Coronary artery (tissue), 2 donors: ENCODE data around the gene RGL4.
A peak's percentile ranks its signal among the peaks of the same experiment; 100 is the strongest.

Experiments used
- DNase-seq: peaks from one replicate; pipeline ENCODE4 v3.0.0-alpha.2; 2017; ENCODE audit warnings: low spot score
- H3K27ac ChIP-seq, 2 donors: fragments of 200-600 bp; sonication (generic); one replicate each; pipeline ENCODE4 v1.5.1; 2016 to 2019
- H3K4me3 ChIP-seq: fragments of 200-600 bp; sonication (generic); 2 replicates; pipeline ENCODE4 v1.5.1; 2016; ENCODE audit warnings: mild to moderate bottlenecking, moderate library complexity
- TF ChIP-seq, protein P1 (sequence below): fragments of 200-600 bp; sonication (generic); IDR thresholded peaks from one replicate; pipeline ENCODE4 v1.5.1; 2019; ENCODE audit warnings: antibody characterized with exemption

Gene RGL4

DNA sequence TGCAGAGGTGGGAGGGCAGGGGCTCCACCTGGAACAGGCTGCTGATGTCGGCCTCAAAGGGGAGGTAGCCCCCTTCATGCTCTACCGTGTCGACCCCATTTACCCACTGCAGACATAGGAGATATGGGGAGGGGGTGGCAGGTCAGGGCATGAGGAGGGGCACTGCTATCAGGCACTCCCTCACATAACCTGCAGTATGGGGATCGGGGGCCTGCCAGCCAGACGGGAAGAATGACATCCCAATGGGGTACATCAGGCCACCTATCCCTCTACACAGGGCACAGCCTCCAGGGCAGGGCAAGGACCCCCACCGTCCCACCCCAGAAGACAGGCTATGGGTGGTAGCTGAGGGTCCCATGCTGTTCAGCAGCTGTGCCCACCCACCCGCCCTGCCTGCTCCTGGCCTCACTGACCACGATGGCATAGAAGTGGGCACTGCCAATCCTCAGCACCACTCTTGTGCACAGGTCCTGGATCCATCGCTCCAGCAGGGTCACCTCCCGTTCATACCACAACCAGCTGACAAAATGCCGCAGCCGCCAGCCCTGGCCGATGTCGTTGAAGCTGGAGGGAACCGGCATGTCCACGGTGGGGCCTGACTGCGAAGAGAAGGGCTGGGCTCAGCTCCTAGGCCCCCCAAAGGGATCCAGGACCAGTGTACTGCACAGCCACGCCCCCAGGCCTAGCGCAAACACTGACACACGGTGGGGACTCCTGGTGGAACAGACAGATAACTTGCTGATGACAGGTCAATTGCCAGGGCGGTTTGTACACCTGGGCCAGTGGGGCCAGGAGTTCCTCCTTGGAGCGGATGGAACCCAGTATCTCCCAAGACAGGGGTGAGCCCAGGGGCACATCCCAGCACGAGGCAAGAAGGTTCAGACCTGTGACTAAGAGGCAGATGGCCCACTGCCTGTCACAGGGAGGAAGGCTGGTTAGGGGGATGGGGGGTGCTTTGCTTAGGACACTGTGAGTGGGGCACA, 24.1 kb downstream of the RGL4 start:
- no peak overlapping the region for H3K27ac ChIP-seq

DNA sequence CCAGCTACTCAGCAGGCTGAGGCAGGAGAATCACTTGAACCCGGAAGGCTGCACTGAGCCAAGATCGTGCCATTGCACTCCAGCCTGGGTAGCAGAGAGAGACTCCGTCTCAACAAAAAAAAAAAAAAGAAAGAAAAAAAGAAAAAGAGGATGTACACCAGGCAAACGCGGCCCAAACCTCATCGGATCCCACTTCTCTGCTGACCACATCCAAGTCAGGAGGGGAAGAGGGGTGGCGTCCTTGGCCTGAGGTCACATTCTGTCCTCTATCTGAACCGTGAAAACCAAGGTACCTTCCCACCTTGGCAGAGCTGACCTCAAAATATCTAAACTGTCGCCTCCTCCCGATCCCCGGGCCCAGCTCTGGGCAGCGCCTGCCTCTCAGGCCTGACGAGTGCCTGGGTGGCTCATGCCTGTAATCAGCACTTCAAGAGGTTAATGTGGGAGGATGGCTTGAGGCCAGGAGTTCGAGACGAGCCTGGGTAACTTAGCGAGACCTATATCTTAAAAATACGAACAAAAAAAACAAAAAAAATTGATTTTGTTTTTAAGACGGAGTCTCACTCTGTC, 25.1 kb downstream of the RGL4 start:
- TF ChIP-seq, protein P1, sequence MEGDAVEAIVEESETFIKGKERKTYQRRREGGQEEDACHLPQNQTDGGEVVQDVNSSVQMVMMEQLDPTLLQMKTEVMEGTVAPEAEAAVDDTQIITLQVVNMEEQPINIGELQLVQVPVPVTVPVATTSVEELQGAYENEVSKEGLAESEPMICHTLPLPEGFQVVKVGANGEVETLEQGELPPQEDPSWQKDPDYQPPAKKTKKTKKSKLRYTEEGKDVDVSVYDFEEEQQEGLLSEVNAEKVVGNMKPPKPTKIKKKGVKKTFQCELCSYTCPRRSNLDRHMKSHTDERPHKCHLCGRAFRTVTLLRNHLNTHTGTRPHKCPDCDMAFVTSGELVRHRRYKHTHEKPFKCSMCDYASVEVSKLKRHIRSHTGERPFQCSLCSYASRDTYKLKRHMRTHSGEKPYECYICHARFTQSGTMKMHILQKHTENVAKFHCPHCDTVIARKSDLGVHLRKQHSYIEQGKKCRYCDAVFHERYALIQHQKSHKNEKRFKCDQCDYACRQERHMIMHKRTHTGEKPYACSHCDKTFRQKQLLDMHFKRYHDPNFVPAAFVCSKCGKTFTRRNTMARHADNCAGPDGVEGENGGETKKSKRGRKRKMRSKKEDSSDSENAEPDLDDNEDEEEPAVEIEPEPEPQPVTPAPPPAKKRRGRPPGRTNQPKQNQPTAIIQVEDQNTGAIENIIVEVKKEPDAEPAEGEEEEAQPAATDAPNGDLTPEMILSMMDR = no peak
- DNase-seq = no peak
- H3K4me3 ChIP-seq = peak overlapping the region; percentile 79
- no peak overlapping the region for H3K27ac ChIP-seq

More for the DNA sequence above, 24.1 kb downstream of the RGL4 start:
- TF ChIP-seq, protein P1 = no peak
- no peak overlapping the region for H3K4me3 ChIP-seq
- no peak for DNase-seq

DNA sequence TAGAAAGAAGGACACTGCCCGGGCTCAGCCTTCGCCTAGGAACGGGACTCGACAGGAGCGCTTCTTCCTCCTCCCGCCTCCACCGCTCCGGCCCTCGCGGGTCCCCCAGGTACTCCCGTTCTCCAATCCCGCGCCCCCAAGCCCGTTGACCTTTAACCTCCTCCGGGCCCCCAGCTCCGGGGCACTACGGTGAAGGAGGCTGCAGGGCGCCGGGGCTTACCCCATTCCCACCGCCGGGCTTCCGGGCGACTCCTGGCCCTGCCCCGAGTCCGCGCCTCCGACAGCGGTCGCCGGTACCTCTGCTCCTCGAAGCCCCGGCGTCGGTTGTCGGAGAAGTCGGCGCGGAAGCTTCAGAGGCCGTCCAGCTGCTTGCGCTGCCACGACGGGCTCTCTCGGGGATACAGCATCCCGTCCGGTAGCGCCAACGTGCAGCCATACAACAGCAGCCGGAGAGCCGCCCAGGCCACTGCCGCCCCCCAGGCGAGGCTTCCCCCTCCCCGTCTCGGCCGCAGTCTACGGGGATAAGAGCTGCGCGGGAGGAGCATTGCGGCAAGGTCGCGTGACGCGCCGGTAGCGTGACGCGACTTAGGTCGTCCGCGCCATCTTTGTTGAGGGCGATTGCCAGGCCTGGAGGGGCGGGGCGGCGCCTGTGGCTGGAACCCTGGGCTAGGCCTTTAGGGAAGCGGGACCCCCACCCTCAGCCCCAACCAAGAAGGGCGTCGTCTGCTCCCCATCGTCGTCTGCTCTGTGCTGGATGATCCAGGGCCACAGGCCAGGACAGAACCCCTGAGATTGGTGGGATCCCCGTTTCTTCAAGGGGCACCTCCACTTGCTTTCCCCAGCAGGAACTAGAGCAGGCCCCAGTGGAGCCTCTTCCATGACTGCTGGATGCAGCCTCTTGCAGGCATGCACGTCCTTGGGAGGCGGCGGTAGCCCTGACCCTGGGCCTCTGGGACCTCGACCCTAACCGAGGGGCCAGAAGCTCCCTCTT, 26.3 kb downstream of the RGL4 start:
- H3K27ac ChIP-seq = peak overlapping the region; percentile 16 to 64
- peak overlapping the region; percentile 79 for H3K4me3 ChIP-seq
- TF ChIP-seq, protein P1 = no peak
- DNase-seq = peak; percentile 89

DNA sequence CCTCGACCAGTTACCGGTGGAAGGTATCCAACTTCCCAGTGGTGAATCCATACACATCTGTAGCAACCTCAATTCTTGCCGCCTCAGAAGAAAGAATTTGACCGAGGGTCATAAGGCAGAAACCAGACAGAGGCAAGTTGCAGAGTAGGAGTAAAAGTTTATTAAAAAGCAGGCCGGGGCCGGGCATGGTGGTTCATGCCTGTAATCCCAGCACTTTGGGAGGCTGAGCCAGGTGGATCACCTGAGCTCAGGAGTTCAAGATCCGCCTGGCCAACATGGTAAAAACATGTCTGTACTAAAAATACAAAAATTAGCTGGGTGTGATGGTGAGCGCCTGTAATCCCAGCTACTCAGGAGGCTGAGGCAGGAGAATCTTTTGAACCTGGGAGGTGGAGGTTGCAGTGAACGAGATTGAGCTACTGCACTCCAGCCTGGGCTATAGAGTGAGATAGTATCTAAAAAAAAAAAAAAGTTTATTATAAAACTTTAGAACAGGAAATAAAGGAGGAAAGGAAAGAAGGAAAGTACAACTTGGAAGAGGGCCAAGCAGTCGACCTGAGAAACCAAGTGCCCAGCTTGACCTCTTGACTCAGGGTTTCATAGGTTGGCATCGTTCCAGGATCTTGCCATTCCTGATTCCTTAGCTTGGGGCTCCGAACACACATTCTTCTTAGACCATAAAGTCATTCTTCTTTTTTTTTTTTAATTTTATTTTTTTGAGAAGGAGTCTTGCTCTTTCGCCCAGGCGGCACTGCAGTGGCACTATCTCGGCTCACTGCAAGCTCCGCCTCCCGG, 27.8 kb downstream of the RGL4 start:
- H3K27ac ChIP-seq = no peak overlapping the region
- TF ChIP-seq, protein P1 = no peak
- DNase-seq = no peak
- no peak overlapping the region for H3K4me3 ChIP-seq

DNA sequence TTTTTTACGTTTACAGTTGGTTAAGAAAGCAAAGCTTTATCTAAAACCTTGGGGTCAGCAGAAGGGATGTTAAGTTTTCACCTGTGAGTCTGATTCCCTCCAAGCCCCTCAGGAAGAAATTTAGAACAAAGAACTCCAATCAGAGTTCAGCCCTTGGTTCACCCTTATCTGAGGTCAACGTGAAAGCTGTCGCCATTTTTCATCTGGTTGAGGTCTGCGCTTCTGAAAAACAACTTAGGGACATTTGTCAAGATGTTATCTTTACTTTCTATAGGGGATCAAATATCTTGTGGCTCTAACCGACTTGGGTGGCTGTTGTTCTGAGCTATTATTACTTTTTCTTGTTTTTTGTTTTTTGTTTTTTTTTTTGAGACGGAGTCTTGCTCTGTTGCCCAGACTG, 30.0 kb downstream of the RGL4 start:
- no peak overlapping the region for H3K4me3 ChIP-seq
- H3K27ac ChIP-seq = no peak overlapping the region
- TF ChIP-seq, protein P1 = no peak
- no peak for DNase-seq

DNA sequence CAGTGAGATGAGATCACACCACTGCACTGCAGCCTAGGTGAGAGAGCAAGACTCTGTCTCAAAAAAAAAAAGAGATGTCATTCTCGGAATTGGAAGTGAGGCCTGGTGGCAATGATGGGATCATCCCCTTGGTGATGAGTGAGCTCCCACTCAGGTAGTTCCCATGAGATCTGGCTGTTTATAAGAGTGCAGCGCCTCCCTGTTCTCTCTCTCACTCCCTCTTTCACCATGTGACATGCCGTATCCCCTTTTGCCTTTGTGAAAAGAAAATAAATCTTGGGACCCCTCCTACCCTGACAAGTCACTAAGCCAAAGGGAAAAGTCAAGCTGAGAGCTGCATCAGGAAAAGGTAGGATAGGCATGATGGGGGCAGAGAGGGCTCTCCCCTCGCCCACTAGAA, 31.3 kb downstream of the RGL4 start:
- TF ChIP-seq, protein P1 = no peak
- H3K27ac ChIP-seq = no peak overlapping the region
- H3K4me3 ChIP-seq = no peak overlapping the region
- no peak for DNase-seq
